Fibroblast of lung (primary cell): ENCODE measurements around the gene FMR1. TPM values are rescaled to one million over a fixed set of nuclear protein-coding genes. Genes with fewer than 3 reads are reported as not detected.

ENCODE experiments used
- DNase-seq, 2 donors: peaks; one replicate each; pipeline versions ENCODE4 v3.0.0 to v3.0.0-alpha.2; 2010; ENCODE audit warnings: low read depth in 2 of 2
- H2AFZ ChIP-seq: 2 replicates; pipeline ENCODE4 v1.5.1; 2012; ENCODE audit warnings: low read length, control low read depth, inconsistent platforms
- H3K27ac ChIP-seq: 2 replicates; pipeline ENCODE4 v1.5.1; 2011; ENCODE audit warnings: low read length, control low read depth; ENCODE audit not compliant: insufficient read depth
- H3K27me3 ChIP-seq: 2 replicates; pipeline ENCODE4 v1.5.1; 2011; ENCODE audit warnings: mild to moderate bottlenecking, low read length; ENCODE audit not compliant: control insufficient read depth, insufficient read depth
- H3K36me3 ChIP-seq: 2 replicates; pipeline ENCODE4 v1.5.1; 2011; ENCODE audit warnings: low read length; ENCODE audit not compliant: control insufficient read depth, insufficient read depth
- H3K4me1 ChIP-seq: 2 replicates; pipeline ENCODE4 v1.5.1; 2011; ENCODE audit warnings: low read length; ENCODE audit not compliant: control insufficient read depth, insufficient read depth; ENCODE audit errors: extremely low read depth
- H3K4me2 ChIP-seq: 2 replicates; pipeline ENCODE4 v1.5.1; 2011; ENCODE audit warnings: low read length, control low read depth; ENCODE audit not compliant: insufficient read depth; ENCODE audit errors: extremely low read depth
- H3K4me3 ChIP-seq, 4 experiments: fragments of 200-600 bp in 1 of 4; sonication (generic) in 1 of 4; replicated peaks in 1 of 4; 2 replicates each; pipeline ENCODE4 v1.5.1; 2011 to 2016; ENCODE audit warnings: low read length in 4 of 4, low read depth in 3 of 4, mild to moderate bottlenecking in 3 of 4, control low read depth in 2 of 4, inconsistent platforms in 1 of 4, mixed read lengths in 1 of 4; ENCODE audit not compliant: insufficient read depth in 1 of 4; ENCODE audit errors: control extremely low read depth in 1 of 4
- H3K79me2 ChIP-seq: 2 replicates; pipeline ENCODE4 v1.5.1; 2012; ENCODE audit warnings: mild to moderate bottlenecking, low read length, inconsistent platforms; ENCODE audit not compliant: control insufficient read depth, insufficient read depth
- H3K9ac ChIP-seq: 2 replicates; pipeline ENCODE4 v1.5.1; 2011; ENCODE audit warnings: mild to moderate bottlenecking, low read length, control low read depth; ENCODE audit not compliant: insufficient read depth
- H3K9me3 ChIP-seq: 2 replicates; pipeline ENCODE4 v1.5.1; 2012; ENCODE audit warnings: low read depth, low read length; ENCODE audit not compliant: control insufficient read depth, insufficient read depth
- H4K20me1 ChIP-seq: 2 replicates; pipeline ENCODE4 v1.5.1; 2011; ENCODE audit warnings: low read length; ENCODE audit not compliant: control insufficient read depth, insufficient read depth; ENCODE audit errors: extremely low read depth
- EZH2 ChIP-seq: IDR thresholded peaks from 2 replicates; pipeline ENCODE4 v1.5.1; 2012; ENCODE audit warnings: low read length, control low read depth, mild to moderate bottlenecking; ENCODE audit errors: missing control alignments
- polyA plus RNA-seq, 2 donors: library from polyadenylated mRNA; depleted of rRNA in 1 of 2; stranded (reverse) in 1 of 2; unstranded in 1 of 2; fragments of >200 nt; gene quantifications; 2 replicates each; pipeline ENCODE4 v1.2.1, GENCODE V29; 2011 to 2012; ENCODE audit warnings: missing spikeins in 1 of 2
- total RNA-seq: library from RNA; depleted of rRNA; stranded (reverse); fragments of >200 nt; gene quantifications from 2 replicates; pipeline ENCODE4 v1.2.1, GENCODE V29; 2014
- TF ChIP-seq, protein P1 (sequence below), 2 donors: IDR thresholded peaks in 1 of 2; conservative IDR thresholded peaks in 1 of 2; 1 replicate in 1 of 2; 2 replicates in 1 of 2; pipeline ENCODE4 v1.5.1; 2011 to 2012; ENCODE audit warnings: low read length in 2 of 2, control low read depth in 1 of 2, inconsistent platforms in 1 of 2, low read depth in 1 of 2, mild to moderate bottlenecking in 1 of 2

FMR1 gene
- total and polyA plus RNA-seq, 2 donors (not counting 1 experiment from before 2014, with no cell fraction given) = 26.1 to 36.5 TPM

DNA sequence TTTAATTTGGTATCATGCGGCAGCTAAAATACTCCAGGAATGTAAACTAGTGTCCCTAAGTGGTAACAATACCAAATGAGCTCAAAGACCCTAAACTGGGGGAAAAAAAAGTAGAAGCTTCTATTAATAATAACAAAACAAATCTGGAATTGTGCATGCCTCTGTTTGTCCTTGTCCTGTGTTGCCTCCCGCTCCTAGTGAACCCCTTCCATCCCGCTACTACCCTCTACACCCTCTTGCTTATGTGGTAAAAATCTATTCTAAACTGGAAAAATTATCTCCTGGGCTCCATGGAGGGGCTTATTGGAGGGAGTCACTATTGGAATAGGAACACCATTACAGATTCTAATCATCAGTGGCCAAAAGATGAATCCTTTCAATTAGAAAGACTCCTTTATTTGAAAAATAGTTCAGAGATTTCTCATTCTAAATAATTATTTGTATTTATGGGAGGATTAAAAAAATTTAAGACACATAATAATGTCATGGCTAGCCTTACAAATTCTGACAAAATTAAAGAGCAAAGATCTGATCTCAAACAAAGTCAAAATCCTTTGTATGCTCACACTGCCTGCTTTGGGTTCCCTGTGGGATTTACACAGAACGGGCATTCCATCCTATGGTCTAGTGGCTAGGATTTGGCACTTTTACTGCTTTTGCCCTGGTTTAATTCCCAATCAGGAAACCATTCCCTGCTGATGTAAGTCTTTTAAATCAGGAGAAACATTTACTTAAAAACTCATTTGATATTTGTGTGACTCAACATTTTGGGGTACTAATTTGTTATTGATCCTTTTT lies 34.7 kb upstream of the FMR1 start:
- Histone ChIP-seq H3K36me3 (no peaks in the 10 kb centered on the region), H3K9ac (no peak overlapping the region), H3K4me3 (no peak overlapping the region), H2AFZ (no peak overlapping the region), H3K4me2 (no peak overlapping the region), H3K9me3 (no peaks in the 10 kb centered on the region), H4K20me1 (no peaks in the 10 kb centered on the region), H3K27ac (no peak overlapping the region), H3K79me2 (no peaks in the 10 kb centered on the region), H3K4me1 (no peaks in the 10 kb centered on the region), H3K27me3 (no peaks in the 10 kb centered on the region)
- TF ChIP-seq, protein P1, sequence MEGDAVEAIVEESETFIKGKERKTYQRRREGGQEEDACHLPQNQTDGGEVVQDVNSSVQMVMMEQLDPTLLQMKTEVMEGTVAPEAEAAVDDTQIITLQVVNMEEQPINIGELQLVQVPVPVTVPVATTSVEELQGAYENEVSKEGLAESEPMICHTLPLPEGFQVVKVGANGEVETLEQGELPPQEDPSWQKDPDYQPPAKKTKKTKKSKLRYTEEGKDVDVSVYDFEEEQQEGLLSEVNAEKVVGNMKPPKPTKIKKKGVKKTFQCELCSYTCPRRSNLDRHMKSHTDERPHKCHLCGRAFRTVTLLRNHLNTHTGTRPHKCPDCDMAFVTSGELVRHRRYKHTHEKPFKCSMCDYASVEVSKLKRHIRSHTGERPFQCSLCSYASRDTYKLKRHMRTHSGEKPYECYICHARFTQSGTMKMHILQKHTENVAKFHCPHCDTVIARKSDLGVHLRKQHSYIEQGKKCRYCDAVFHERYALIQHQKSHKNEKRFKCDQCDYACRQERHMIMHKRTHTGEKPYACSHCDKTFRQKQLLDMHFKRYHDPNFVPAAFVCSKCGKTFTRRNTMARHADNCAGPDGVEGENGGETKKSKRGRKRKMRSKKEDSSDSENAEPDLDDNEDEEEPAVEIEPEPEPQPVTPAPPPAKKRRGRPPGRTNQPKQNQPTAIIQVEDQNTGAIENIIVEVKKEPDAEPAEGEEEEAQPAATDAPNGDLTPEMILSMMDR (conservative IDR thresholded peaks at IDR 0.05 in 1 of 2, IDR thresholded peaks at IDR 0.05 in 1 of 2; ENCODE audit: low read depth in 1 of 2, low read length in 2 of 2) = no peak
- TF ChIP-seq EZH2 = no peak
- DNase-seq = no peak

DNA sequence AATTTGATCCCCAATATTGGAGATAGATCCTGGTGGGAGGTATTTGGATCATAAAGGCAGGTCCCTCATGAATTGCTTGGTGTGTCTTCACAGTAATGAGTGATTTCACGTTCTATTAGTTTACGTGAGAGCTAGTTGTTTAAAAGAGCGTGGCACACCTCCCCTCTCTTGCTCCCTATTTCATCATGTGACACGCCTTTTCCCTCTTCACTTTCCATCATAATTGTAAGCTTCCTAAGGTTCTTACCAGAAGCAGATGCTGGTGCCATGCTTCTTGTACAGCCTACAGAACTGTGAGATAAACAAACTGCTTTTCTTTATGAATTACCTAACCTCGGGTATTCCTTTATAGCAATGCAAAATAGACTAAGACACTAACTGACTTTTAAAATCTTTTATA lies 34.0 kb upstream of the FMR1 start:
- no peak overlapping the region for H2AFZ ChIP-seq
- H3K4me1 ChIP-seq = no peaks in the 10 kb centered on the region
- no peaks in the 10 kb centered on the region for H3K36me3 ChIP-seq
- H3K27ac ChIP-seq = no peak overlapping the region
- no peaks in the 10 kb centered on the region for H3K9me3 ChIP-seq
- H3K9ac ChIP-seq = no peak overlapping the region
- DNase-seq = no peak
- no peaks in the 10 kb centered on the region for H3K79me2 ChIP-seq
- H4K20me1 ChIP-seq = no peaks in the 10 kb centered on the region
- TF ChIP-seq, protein P1 (conservative IDR thresholded peaks at IDR 0.05 in 1 of 2, IDR thresholded peaks at IDR 0.05 in 1 of 2; ENCODE audit: low read depth in 1 of 2, low read length in 2 of 2) = no peak
- TF ChIP-seq EZH2 = no peak
- no peaks in the 10 kb centered on the region for H3K27me3 ChIP-seq
- H3K4me2 ChIP-seq = no peak overlapping the region
- H3K4me3 ChIP-seq = no peak overlapping the region

DNA sequence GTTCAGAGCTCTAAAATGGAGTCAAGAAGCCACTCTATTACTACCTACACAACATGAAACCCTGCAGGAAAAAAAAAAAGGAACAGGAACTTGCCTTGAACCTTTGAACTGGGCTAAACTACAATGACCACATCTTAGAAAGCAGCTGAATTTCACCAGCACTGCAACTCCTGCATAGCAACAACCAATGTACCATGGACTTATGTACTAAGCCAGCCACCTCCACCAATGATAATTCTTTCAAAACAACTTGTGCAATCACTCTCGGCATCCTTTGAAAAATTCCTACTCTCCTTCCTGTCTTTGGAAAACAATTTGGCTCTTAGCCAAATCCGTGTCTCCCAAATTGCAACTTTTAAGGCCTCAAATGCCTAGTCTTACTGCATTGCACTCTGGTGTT lies 26.8 kb upstream of the FMR1 start:
- H3K9me3 ChIP-seq = no peaks in the 10 kb centered on the region
- no peak for TF ChIP-seq EZH2
- TF ChIP-seq, protein P1 (conservative IDR thresholded peaks at IDR 0.05 in 1 of 2, IDR thresholded peaks at IDR 0.05 in 1 of 2; ENCODE audit: low read depth in 1 of 2, low read length in 2 of 2) = no peak

More for the DNA sequence above, 26.8 kb upstream of the FMR1 start:
- Histone ChIP-seq H2AFZ (no peak overlapping the region), H4K20me1 (no peaks in the 10 kb centered on the region), H3K9ac (no peak overlapping the region), H3K79me2 (no peaks in the 10 kb centered on the region), H3K36me3 (no peaks in the 10 kb centered on the region), H3K4me2 (no peak overlapping the region), H3K27ac (no peak overlapping the region), H3K27me3 (no peaks in the 10 kb centered on the region), H3K4me1 (no peaks in the 10 kb centered on the region), H3K4me3 (no peak overlapping the region)
- DNase-seq = no peak
